K562 (cell line): ENCODE results near the gene TRAF3. TPM values are rescaled to one million over a fixed set of nuclear protein-coding genes. Genes with fewer than 3 reads are reported as not detected.

ENCODE experiments used
- ATAC-seq: fragments of 200-7000 bp; cut with Tn5 transposase; 3 replicates; pipeline ENCODE4 v1.9.1; 2020; ENCODE audit warnings: moderate library complexity
- BruUV-seq: library from RNA; stranded (reverse); fragments of 400-500 nt; replicated peaks from 2 replicates; lab custom pipeline; 2021; lab: Mats Ljungman, UMichigan
- CTCF ChIA-PET: fragments of 300-600 bp; formaldehyde crosslinking; extraction: SDS; loops from one replicate; lab custom pipeline; 2021; ENCODE audit warnings: low intra/inter-chr PET ratio; lab: Yijun Ruan, JAX
- POLR2A ChIA-PET: fragments of 300-600, 350-650 bp; sonication (Branson Sonifier 250); formaldehyde crosslinking; extraction: SDS; loops from one replicate; lab custom pipeline; 2021; ENCODE audit warnings: antibody characterized with exemption, inconsistent platforms; lab: Yijun Ruan, JAX
- DNase-seq, 4 experiments: peaks; one replicate each; pipeline versions ENCODE4 v3.0.0 to v3.0.0-alpha.2; 2011 to 2018; ENCODE audit warnings: low spot score in 3 of 4, mixed read lengths in 3 of 4; ENCODE audit errors: extremely low read depth in 1 of 4
- FAIRE-seq: peaks from 2 replicates; lab custom pipeline; 2011; peaks lifted over from hg19 to GRCh38; lab: Jason Lieb, UNC
- H2AFZ ChIP-seq: 2 replicates; pipeline ENCODE4 v1.6.0; 2011; ENCODE audit warnings: low read depth, low read length, control low read depth, inconsistent platforms
- H3K27ac ChIP-seq: fragments of 200-600 bp; 3 replicates; pipeline ENCODE4 v1.8.0; 2011; ENCODE audit warnings: low read depth, mild to moderate bottlenecking, control low read depth, inconsistent platforms, low read length, moderate library complexity, mixed read lengths; ENCODE audit errors: extremely low read depth
- H3K27me3 ChIP-seq, 2 experiments: fragments of 300-600 bp in 1 of 2; 2 replicates in 1 of 2; 3 replicates in 1 of 2; pipeline versions ENCODE4 v1.6.0 to v1.8.0; 2011; ENCODE audit warnings: inconsistent platforms in 2 of 2, low read length in 2 of 2, mild to moderate bottlenecking in 1 of 2, mixed read lengths in 1 of 2, moderate library complexity in 1 of 2; ENCODE audit not compliant: control insufficient read depth in 2 of 2, insufficient read depth in 2 of 2
- H3K36me3 ChIP-seq: fragments of 300-600 bp; 3 replicates; pipeline ENCODE4 v1.8.0; 2011; ENCODE audit warnings: mild to moderate bottlenecking, low read length, inconsistent platforms; ENCODE audit not compliant: control insufficient read depth, insufficient read depth
- H3K4me1 ChIP-seq, 2 experiments: fragments of 200-600 bp in 1 of 2; replicated peaks in 1 of 2; 2 replicates in 1 of 2; 3 replicates in 1 of 2; pipeline versions ENCODE4 v1.5.1 to v1.8.0; 2011; ENCODE audit warnings: inconsistent platforms in 2 of 2, low read length in 2 of 2, mild to moderate bottlenecking in 1 of 2, mixed read lengths in 1 of 2, moderate library complexity in 1 of 2; ENCODE audit not compliant: control insufficient read depth in 2 of 2, insufficient read depth in 2 of 2
- H3K4me2 ChIP-seq: 2 replicates; pipeline ENCODE4 v1.6.1; 2011; ENCODE audit warnings: low read length, control low read depth, inconsistent platforms, mixed read lengths; ENCODE audit not compliant: insufficient read depth
- H3K4me3 ChIP-seq: fragments of 200-600 bp; sonication (generic), shearing (Covaris generic); 2 replicates; pipeline ENCODE4 v1.5.1; 2016; ENCODE audit warnings: control low read depth, inconsistent platforms
- H3K79me2 ChIP-seq: fragments of 200-600 bp; 3 replicates; pipeline ENCODE4 v1.8.0; 2011; ENCODE audit warnings: low read length, inconsistent platforms; ENCODE audit not compliant: control insufficient read depth, insufficient read depth
- H3K9ac ChIP-seq, 2 experiments: 2 replicates each; pipeline versions ENCODE4 v1.6.0 to v1.6.1; 2011; ENCODE audit warnings: low read depth in 2 of 2, low read length in 2 of 2, control low read depth in 1 of 2, inconsistent platforms in 1 of 2, mild to moderate bottlenecking in 1 of 2, mixed read lengths in 1 of 2; ENCODE audit not compliant: insufficient read depth in 1 of 2
- H3K9me1 ChIP-seq: one replicate; pipeline ENCODE4 v1.6.0; 2011; ENCODE audit warnings: inconsistent platforms, mild to moderate bottlenecking, low read length, moderate library complexity; ENCODE audit not compliant: control insufficient read depth, insufficient read depth
- H3K9me3 ChIP-seq: replicated peaks from 2 replicates; pipeline ENCODE4 v1.5.1; 2011; ENCODE audit warnings: low read depth, low read length, inconsistent platforms; ENCODE audit not compliant: control insufficient read depth, insufficient read depth
- H4K20me1 ChIP-seq: replicated peaks from 2 replicates; pipeline ENCODE4 v1.6.1; 2011; ENCODE audit warnings: low read length, inconsistent platforms, mixed read lengths; ENCODE audit not compliant: control insufficient read depth, insufficient read depth
- BACH1 ChIP-seq: fragments of 200-800 bp; sonication (Bioruptor generic); IDR thresholded peaks from 2 replicates; pipeline ENCODE4 v1.6.1; 2016; ENCODE audit warnings: missing genetic modification characterization, missing compliant biosample characterization
- C11orf30 ChIP-seq: fragments of 450-650 bp; IDR thresholded peaks from 2 replicates; pipeline ENCODE4 v1.6.1; 2016; ENCODE audit warnings: low read depth, mild to moderate bottlenecking
- CBFB ChIP-seq: sonication (generic); formaldehyde crosslinking; IDR thresholded peaks from 2 replicates; pipeline ENCODE4 v1.4.0; 2020; ENCODE audit warnings: mild to moderate bottlenecking, missing genetic modification reagents
- CCAR2 ChIP-seq: fragments of 200-400 bp; formaldehyde crosslinking; IDR thresholded peaks from 2 replicates; pipeline ENCODE4 v1.6.1; 2017; ENCODE audit warnings: mild to moderate bottlenecking, low read depth, low read length
- FOSL1 ChIP-seq: fragments of 200-800 bp; sonication (Bioruptor generic); conservative IDR thresholded peaks from 2 replicates; pipeline ENCODE4 v1.6.1; 2016; ENCODE audit warnings: missing genetic modification characterization, missing compliant biosample characterization
- GATAD2B ChIP-seq: fragments of 450-650 bp; IDR thresholded peaks from 2 replicates; pipeline ENCODE4 v1.6.1; 2017; ENCODE audit warnings: mild to moderate bottlenecking, borderline replicate concordance
- KDM4B ChIP-seq, 2 experiments: fragments of 450-650 bp in 1 of 2; sonication (generic) in 1 of 2; IDR thresholded peaks; 2 replicates each; pipeline ENCODE4 v1.6.1; 2016 to 2017; ENCODE audit warnings: borderline replicate concordance in 2 of 2, antibody characterized with exemption in 1 of 2, low read depth in 1 of 2, mild to moderate bottlenecking in 1 of 2
- MED1 ChIP-seq: sonication (generic); formaldehyde crosslinking; IDR thresholded peaks from 2 replicates; pipeline ENCODE4 v1.8.1; 2023; ENCODE audit warnings: missing genetic modification reagents, borderline replicate concordance
- NR2F6 ChIP-seq: fragments of 450-650 bp; formaldehyde crosslinking; IDR thresholded peaks from 2 replicates; pipeline ENCODE4 v1.4.0; 2020; ENCODE audit warnings: mild to moderate bottlenecking
- SUPT5H ChIP-seq: fragments of 450-650 bp; IDR thresholded peaks from 2 replicates; pipeline ENCODE4 v1.6.1; 2016
- ZNF431 ChIP-seq: sonication (generic); formaldehyde crosslinking; IDR thresholded peaks from 2 replicates; pipeline ENCODE4 v1.8.0; 2022; ENCODE audit warnings: mild to moderate bottlenecking, missing genetic modification reagents
- WGBS: fragments of 100-300 bp; shearing (Covaris generic); methylation state at CpG from one replicate; pipeline ENCODE4 v1.1.6; 2016; ENCODE audit warnings: low coverage, mixed read lengths; ENCODE audit not compliant: insufficient coverage; ENCODE audit errors: missing lambda C conversion rate; 5-methylcytosine and 5-hydroxymethylcytosine counted together
- in situ Hi-C: fragments of 300-500 bp; cut with MboI; formaldehyde crosslinking; loops from 4 replicates; pipeline ENCODE4 v1.15.0; 2018; ENCODE audit warnings: inconsistent platforms, mixed read lengths
- intact Hi-C: fragments of 100-400 bp; cut with micrococcal nuclease; formaldehyde crosslinking; loops from 2 replicates; pipeline ENCODE4 v1.14.2; 2022
- polyA plus RNA-seq, 8 experiments: library from polyadenylated mRNA; depleted of rRNA in 4 of 8; stranded (reverse) in 5 of 8; unstranded in 3 of 8; fragments of >200 nt; fragmentation: Nextera tagmentation in 2 of 8; fragmentation: Illumina TruSeq in 1 of 8; extraction: Ambion mirVana in 2 of 8; extraction: Trizol in 1 of 8; gene quantifications; 2 replicates each; pipeline versions ENCODE4 v1.2.1 to v1.2.3, GENCODE V29; 2011 to 2014; ENCODE audit warnings: inconsistent platforms in 1 of 8, missing spikeins in 1 of 8
- total RNA-seq, 7 experiments: library from RNA; depleted of rRNA in 6 of 7; stranded (reverse); fragments of >200 nt in 6 of 7; fragmentation: Illumina TruSeq in 2 of 7; extraction: Trizol in 2 of 7; gene quantifications; 2 replicates each; pipeline versions ENCODE4 v1.2.1 to v1.2.3, GENCODE V29; 2011 to 2021; ENCODE audit warnings: low replicate concordance in 1 of 7
- TF ChIP-seq, protein P1 (sequence below): fragments of 450-650 bp; IDR thresholded peaks from 2 replicates; pipeline ENCODE4 v1.6.1; 2016; ENCODE audit warnings: antibody characterized with exemption
- TF ChIP-seq, protein P2 (sequence below): sonication (generic); formaldehyde crosslinking; IDR thresholded peaks from 2 replicates; pipeline ENCODE4 v1.8.0; 2022; ENCODE audit warnings: mild to moderate bottlenecking, missing genetic modification reagents
- TF ChIP-seq, protein P3 (sequence below): fragments of 250-450 bp; sonication (Bioruptor Pico); IDR thresholded peaks from 2 replicates; pipeline ENCODE4 v1.8.0; 2021; ENCODE audit warnings: moderate library complexity, mild to moderate bottlenecking, inconsistent platforms
- TF ChIP-seq, protein P4 (sequence below): fragments of 250-450 bp; sonication (Bioruptor Pico); IDR thresholded peaks from 2 replicates; pipeline ENCODE4 v1.8.0; 2021; ENCODE audit warnings: borderline replicate concordance, mild to moderate bottlenecking, moderate library complexity; ENCODE audit not compliant: poor library complexity, severe bottlenecking

The TRAF3 gene
- total and polyA plus RNA-seq, 9 of the 15 experiments (the other 6 are each of a cell fraction or from before 2014, with no cell fraction given), result 0.52 to 21.3 (median 9.9) TPM

DNA sequence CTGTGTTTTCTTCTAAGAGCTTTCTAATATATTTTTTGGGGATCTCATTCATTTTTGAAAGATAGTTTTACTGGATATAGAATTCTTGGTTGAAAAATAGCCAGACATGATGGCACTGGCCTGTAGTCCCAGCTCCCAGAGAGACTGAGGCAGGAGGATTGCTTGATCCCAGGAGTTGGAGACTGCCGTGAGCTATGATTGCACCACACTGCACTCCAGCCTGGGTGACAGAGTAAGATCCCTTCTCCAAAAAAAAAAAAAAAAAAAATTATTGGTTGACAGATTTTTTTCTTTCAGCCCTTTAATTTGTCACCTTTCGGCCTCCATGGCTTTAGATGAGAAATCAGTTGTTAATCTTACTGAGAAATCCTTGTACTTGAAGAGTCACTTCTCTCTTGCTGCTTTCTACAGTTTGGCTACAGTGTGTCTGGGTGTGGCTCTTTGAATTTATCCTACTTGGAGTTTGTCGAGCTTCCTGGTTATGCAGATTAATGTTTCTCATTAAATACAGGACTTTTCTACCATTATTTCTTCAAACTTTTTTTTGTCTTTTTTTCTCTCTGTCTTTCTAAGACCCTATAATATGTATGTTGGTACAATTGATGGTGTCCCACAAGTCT is 85.0 kb downstream of the TRAF3 start (continued):
- TF ChIP-seq, protein P1, sequence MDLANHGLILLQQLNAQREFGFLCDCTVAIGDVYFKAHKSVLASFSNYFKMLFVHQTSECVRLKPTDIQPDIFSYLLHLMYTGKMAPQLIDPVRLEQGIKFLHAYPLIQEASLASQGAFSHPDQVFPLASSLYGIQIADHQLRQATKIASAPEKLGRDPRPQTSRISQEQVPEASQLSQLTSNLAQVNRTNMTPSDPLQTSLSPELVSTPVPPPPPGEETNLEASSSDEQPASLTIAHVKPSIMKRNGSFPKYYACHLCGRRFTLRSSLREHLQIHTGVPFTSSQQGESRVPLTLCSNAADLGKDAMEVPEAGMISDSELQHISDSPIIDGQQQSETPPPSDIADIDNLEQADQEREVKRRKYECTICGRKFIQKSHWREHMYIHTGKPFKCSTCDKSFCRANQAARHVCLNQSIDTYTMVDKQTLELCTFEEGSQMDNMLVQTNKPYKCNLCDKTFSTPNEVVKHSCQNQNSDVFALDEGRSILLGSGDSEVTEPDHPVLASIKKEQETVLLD, result no peak
- TF ChIP-seq NR2F6 (CRISPR knock-in tag), result no peak
- TF ChIP-seq SUPT5H, result no peak
- TF ChIP-seq CCAR2, result no peak
- no peak for TF ChIP-seq KDM4B (IDR thresholded peaks at IDR 0.05; ENCODE audit: borderline replicate concordance in 2 of 2, low read depth in 1 of 2)
- no peak for TF ChIP-seq CBFB (CRISPR knock-in tag)
- no peak for TF ChIP-seq BACH1
- TF ChIP-seq C11orf30, result no peak
- TF ChIP-seq GATAD2B, result no peak
- TF ChIP-seq, protein P2, sequence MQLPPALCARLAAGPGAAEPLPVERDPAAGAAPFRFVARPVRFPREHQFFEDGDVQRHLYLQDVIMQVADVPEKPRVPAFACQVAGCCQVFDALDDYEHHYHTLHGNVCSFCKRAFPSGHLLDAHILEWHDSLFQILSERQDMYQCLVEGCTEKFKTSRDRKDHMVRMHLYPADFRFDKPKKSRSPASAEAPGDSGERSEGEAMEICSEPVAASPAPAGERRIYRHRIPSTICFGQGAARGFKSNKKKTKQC (CRISPR knock-in tag), result no peak

GRCh38 chr14:102863381-102863780 is 86.1 kb downstream of the TRAF3 start:
- Histone ChIP-seq H3K9me1 (no peaks in the 10 kb centered on the region), H3K4me2 (no peak overlapping the region), H3K27ac (no peak overlapping the region), H3K4me3 (no peak overlapping the region), H3K9me3 (no peaks in the 10 kb centered on the region), H3K4me1 (no peaks in the 10 kb centered on the region; a peak in 2 of 5 replicates), H3K36me3 (peaks cover 1% of the 10 kb centered on the region; the same call in 1 of the 3 replicates), H4K20me1 (no peaks in the 10 kb centered on the region), H3K27me3 (no peaks in the 10 kb centered on the region), H3K79me2 (peaks cover 3% of the 10 kb centered on the region; the same call in 2 of the 3 replicates), H3K9ac (no peak overlapping the region), H2AFZ (no peak overlapping the region)
- ATAC-seq (no peak), DNase-seq (no peak), FAIRE-seq (no peak)
- intact Hi-C loops (no loop called here), in situ Hi-C loops (no loop called here)
- ChIA-PET POLR2A (no interaction called here), CTCF (no interaction called here)
- WGBS, result 90% methylated on average over 3 of the region's 3 CpGs
- BruUV-seq, result no TSS peak
- TF ChIP-seq MED1 (CRISPR knock-in tag) (no peak), FOSL1 (tag) (no peak), ZNF431 (CRISPR knock-in tag) (no peak)
- TF ChIP-seq, protein P3, sequence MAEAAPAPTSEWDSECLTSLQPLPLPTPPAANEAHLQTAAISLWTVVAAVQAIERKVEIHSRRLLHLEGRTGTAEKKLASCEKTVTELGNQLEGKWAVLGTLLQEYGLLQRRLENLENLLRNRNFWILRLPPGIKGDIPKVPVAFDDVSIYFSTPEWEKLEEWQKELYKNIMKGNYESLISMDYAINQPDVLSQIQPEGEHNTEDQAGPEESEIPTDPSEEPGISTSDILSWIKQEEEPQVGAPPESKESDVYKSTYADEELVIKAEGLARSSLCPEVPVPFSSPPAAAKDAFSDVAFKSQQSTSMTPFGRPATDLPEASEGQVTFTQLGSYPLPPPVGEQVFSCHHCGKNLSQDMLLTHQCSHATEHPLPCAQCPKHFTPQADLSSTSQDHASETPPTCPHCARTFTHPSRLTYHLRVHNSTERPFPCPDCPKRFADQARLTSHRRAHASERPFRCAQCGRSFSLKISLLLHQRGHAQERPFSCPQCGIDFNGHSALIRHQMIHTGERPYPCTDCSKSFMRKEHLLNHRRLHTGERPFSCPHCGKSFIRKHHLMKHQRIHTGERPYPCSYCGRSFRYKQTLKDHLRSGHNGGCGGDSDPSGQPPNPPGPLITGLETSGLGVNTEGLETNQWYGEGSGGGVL (CRISPR knock-in tag), result no peak
- TF ChIP-seq, protein P4, sequence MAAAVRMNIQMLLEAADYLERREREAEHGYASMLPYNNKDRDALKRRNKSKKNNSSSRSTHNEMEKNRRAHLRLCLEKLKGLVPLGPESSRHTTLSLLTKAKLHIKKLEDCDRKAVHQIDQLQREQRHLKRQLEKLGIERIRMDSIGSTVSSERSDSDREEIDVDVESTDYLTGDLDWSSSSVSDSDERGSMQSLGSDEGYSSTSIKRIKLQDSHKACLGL, result no peak
